ENCODE data around the gene PSMD9.

GRCh38 chr12:121860257-121860656 lies 28.3 kb upstream of the PSMD9 start:
- no peak for TF ChIP-seq POLR2A (IDR thresholded peaks at IDR 0.05)
- TF ChIP-seq, protein P1, sequence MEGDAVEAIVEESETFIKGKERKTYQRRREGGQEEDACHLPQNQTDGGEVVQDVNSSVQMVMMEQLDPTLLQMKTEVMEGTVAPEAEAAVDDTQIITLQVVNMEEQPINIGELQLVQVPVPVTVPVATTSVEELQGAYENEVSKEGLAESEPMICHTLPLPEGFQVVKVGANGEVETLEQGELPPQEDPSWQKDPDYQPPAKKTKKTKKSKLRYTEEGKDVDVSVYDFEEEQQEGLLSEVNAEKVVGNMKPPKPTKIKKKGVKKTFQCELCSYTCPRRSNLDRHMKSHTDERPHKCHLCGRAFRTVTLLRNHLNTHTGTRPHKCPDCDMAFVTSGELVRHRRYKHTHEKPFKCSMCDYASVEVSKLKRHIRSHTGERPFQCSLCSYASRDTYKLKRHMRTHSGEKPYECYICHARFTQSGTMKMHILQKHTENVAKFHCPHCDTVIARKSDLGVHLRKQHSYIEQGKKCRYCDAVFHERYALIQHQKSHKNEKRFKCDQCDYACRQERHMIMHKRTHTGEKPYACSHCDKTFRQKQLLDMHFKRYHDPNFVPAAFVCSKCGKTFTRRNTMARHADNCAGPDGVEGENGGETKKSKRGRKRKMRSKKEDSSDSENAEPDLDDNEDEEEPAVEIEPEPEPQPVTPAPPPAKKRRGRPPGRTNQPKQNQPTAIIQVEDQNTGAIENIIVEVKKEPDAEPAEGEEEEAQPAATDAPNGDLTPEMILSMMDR (IDR thresholded peaks at IDR 0.05): no peak

Data from uterus (tissue), 2 donors.